ENCODE measurements around the gene COL28A1.

DNA sequence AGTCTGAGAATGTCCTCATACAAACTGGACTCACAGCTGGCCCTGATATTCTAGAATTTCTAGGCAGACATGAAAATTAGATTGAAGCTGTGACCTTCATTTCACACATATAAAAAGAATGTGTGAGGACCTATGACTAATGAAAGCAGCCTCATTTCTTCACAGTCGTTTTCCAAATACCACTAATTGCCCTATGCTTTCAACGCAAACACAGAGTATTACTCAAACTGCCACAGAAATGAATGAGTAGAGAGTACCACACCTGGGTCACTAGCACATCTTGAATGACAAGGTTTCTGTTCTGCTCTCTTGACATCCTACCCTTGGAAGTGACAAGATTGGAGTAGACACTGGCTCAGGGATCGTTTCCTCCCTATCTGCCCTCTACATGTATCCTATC lies 211.0 kb downstream of the COL28A1 start:
- TF ChIP-seq, protein P1, sequence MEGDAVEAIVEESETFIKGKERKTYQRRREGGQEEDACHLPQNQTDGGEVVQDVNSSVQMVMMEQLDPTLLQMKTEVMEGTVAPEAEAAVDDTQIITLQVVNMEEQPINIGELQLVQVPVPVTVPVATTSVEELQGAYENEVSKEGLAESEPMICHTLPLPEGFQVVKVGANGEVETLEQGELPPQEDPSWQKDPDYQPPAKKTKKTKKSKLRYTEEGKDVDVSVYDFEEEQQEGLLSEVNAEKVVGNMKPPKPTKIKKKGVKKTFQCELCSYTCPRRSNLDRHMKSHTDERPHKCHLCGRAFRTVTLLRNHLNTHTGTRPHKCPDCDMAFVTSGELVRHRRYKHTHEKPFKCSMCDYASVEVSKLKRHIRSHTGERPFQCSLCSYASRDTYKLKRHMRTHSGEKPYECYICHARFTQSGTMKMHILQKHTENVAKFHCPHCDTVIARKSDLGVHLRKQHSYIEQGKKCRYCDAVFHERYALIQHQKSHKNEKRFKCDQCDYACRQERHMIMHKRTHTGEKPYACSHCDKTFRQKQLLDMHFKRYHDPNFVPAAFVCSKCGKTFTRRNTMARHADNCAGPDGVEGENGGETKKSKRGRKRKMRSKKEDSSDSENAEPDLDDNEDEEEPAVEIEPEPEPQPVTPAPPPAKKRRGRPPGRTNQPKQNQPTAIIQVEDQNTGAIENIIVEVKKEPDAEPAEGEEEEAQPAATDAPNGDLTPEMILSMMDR (IDR thresholded peaks at IDR 0.05), result no peak
- TF ChIP-seq POLR2A (IDR thresholded peaks at IDR 0.05), result no peak

Measured in lower leg skin (tissue), 3 donors.